GM21526 (cell line): ENCODE results near the gene CAMK4.

ENCODE experiments used
- ATAC-seq: cut with Tn5 transposase; IDR thresholded peaks from one replicate; pipeline ENCODE4 v1.9.1; 2021; ENCODE audit warnings: moderate library complexity; ENCODE audit not compliant: unreplicated experiment, low FRiP score

CAMK4 gene

GRCh38 chr5:111472096-111472495, 247.9 kb downstream of the CAMK4 start:
- no peak for ATAC-seq

GRCh38 chr5:111472579-111472978, 248.4 kb downstream of the CAMK4 start:
- ATAC-seq, result no peak

DNA sequence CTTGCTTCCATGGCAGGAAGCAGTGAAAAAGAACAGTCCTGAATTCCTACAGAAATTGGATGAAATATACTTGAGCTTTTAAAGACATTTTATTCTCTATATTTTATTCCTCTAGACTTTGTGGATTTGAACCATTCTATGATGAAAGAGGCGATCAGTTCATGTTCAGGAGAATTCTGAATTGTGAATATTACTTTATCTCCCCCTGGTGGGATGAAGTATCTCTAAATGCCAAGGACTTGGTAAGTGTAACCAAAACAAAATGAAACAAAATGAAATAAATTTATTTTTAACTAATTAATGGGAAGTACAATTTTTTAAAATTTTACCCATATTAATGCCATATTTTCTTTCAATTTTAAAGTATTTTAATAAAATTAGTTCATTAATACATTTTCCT, 254.1 kb downstream of the CAMK4 start:
- no peak for ATAC-seq

GRCh38 chr5:111478898-111479297, 254.7 kb downstream of the CAMK4 start:
- ATAC-seq, result no peak

GRCh38 chr5:111480346-111480745, 256.2 kb downstream of the CAMK4 start:
- no peak for ATAC-seq

- ATAC-seq, result no peak
These were observed 261.9 kb downstream of the CAMK4 start for GRCh38 chr5:111486055-111486454.

GRCh38 chr5:111486926-111487325, 262.7 kb downstream of the CAMK4 start:
- no peak for ATAC-seq

GRCh38 chr5:111488353-111488752, 264.2 kb downstream of the CAMK4 start:
- no peak for ATAC-seq

- ATAC-seq, result no peak
These were observed 268.8 kb downstream of the CAMK4 start for GRCh38 chr5:111493031-111493430.

GRCh38 chr5:111494355-111494999, 270.3 kb downstream of the CAMK4 start:
- no peak for ATAC-seq

- ATAC-seq, result no peak
These were observed 271.0 kb downstream of the CAMK4 start for GRCh38 chr5:111495159-111495558.

DNA sequence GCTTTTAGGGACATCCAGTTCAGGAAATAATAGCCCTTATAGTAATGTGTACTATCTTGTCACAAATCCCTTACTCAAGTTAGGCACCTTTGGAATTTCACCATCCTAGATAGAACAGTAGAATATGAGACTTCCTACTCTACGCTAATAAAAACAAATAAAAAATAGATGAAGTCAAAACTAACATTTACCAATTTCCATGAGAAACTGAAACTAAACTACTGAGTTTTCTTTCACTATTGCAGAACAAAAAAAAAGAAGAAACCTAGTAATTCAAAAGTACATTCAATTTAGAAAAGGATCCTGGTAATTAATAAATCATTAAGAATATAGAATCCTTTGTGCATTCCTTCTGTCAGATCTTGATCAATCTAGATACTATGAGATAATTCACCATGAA, 274.2 kb downstream of the CAMK4 start:
- no peak for ATAC-seq

GRCh38 chr5:111502956-111503355, 278.8 kb downstream of the CAMK4 start:
- no peak for ATAC-seq

DNA sequence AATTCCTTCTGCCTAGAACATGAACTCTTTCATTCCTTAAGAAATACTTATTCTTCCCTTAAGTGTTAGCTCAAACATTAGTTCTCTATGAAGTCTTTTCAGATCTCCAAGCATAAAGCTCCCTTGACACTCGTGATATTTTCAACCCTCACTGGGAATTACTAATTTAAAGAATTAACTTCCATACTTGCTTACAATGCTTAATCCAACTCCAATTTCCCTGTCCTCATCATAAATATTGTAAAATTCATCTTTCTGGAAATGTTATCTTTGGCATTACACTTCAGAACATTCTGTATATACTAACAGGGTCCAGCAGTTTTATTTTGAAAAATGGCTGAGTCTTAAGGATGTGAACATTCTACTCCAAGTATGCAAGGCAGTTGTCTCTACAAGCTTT, 280.9 kb downstream of the CAMK4 start:
- no peak for ATAC-seq

DNA sequence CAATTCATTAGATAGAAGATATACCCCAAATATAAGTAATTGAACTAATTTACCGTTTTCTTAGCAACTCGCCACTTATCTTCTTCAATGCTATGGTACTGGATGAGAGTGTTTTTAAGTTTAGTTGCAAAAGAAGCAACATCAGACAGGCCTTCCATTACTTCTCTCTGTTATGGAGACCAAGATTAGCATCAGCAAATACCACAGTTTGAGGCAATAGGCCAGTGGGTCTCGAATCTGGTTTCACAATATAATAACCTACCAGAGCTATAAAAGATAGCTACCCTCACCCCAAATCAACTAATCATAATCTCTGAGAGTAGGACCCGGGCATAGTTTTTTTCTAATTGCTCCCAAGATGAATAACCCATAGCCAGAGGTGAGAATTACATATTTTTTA, 283.1 kb downstream of the CAMK4 start:
- ATAC-seq, result no peak

DNA sequence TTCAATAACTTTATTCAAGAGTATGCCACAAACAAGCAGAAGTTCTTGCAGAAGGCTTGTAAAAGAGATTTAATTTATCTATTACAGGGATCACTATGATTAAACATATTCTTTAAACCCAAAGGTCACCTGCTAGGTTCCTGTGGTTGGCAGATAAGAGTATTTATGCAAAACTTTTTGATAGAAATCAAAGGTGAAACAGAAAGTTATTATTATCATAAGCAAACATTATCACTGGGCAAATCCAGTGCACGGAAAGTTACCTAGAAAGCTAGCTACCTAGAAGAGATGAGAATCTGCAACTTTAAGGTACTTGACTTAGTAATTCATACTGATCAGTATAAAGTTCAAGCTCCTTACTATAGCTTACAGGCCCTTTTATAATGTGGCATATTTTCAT, 284.9 kb downstream of the CAMK4 start:
- ATAC-seq, result no peak

GRCh38 chr5:111511174-111511830, 287.1 kb downstream of the CAMK4 start:
- no peak for ATAC-seq

DNA sequence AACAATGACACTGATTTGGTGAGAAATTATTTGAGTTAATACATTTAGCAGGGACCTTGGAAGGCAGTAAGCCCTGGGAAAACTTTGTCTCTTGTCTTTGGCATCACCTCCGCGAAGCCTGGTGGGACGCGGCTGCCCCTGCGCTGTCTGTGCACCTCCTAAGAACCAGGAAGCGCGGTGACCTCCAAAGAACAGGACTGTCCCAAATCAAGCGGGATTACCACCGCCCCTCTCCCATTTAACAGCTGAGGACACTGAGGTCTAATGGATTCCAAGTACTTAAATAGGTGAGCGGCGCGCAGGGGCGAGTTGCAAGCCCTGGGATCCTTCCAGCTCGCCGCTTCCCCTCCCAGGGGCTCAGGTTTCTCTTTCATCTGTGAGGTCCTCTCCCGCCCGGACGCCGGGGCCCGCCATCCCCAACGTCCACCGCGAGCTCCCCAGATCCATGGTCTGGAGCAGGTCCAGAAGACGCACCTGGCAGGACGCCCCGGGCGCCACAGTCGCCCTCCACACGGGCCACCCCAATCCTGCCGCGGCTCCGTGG, 287.7 kb downstream of the CAMK4 start:
- peak; percentile 16 for ATAC-seq

GRCh38 chr5:111512375-111513130, 288.4 kb downstream of the CAMK4 start, which contains the start of gene STARD4:
TSS of gene STARD4 (minus strand) at chr5:111512535. CDS start at chr5:111507433, 5,102 bp downstream.
- peak; percentile 92 for ATAC-seq

DNA sequence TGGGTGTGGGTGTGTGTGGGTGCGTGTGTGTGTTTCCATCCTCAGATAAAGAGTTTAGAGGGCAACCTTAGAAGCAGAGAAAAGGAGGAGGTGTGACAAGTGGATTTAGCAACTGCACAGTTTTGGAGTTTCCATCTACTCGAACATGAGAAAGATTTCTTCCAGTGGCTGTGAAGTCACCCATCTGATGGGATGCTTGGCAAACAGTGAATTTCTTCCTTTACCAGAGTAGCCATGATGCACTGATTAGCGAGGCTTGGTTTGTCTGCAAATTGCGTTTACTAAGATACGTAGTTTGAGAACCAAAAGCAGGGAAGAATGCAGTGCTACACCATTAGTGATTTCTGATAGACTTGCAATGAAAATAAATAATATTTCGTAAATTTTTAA, 288.9 kb downstream of the CAMK4 start:
- no peak for ATAC-seq

- no peak for ATAC-seq
These were observed 289.9 kb downstream of the CAMK4 start for GRCh38 chr5:111514087-111514486.
